HG03432 (cell line): Measurements from ENCODE around the gene SATB2.

ENCODE experiments used
- ATAC-seq: cut with Tn5 transposase; IDR thresholded peaks from one replicate; pipeline ENCODE4 v1.9.1; 2021; ENCODE audit warnings: mild to moderate bottlenecking, moderate library complexity; ENCODE audit not compliant: unreplicated experiment

SATB2 gene

DNA sequence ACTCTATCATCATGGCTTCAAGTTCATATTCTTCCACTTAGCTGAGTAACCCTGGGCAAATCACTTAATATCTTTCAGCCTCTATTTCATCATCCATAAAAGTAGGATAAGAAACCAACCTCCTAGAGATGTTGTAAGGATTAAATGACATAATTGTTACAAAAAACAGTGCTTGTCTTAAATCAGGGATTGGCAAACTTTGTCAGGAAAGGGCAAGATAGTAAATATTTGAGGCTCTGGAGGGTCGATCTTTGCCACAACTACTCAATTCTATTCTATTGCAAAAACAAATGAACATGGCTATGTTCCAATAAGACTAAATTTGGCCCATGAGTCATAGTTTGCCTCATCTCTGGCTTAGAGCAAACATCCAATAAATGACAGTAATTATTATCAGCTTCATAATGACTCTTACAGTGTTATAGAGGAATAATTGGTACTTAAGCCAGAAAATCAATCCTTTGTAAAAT, 184.7 kb downstream of the SATB2 start:
- no peak for ATAC-seq

DNA sequence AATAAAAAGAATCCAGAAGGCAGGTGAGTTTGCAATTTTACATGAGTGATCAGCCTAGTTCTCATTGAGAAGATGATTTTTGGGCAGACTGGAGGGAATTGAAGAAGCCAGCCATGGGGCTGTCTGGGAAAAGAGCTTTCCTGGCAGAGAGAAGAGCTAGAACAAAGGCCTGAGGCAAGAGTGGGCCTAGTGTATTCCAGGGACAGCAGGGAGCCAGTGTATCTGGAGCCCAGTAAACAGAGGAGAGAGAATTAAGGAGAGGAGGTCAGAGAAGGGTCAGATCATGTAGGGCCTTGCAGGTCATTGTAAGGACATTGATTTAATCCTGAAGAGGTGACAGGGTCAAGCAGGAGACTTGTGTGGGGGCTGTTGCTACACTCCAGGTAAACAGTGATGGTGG, 195.8 kb downstream of the SATB2 start:
- no peak for ATAC-seq

DNA sequence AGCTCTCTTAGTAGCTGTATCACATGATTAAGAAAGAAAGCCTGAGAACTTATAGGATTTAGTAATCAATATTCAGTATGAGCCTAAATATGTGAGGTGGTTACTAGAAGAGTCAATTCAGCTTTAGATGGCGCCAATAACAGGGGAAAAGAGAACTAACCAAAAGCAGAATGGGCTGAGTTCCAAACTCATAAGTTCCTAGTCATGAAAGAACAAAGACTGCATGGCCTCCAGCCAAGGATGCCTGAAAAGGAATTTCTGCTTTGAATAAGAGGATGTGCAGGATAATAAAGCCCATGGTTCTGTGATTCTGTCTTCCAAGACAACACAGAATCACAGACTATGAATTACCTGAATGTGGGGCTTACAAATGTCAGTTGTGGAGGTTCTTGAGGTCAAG, 196.5 kb downstream of the SATB2 start:
- no peak for ATAC-seq

DNA sequence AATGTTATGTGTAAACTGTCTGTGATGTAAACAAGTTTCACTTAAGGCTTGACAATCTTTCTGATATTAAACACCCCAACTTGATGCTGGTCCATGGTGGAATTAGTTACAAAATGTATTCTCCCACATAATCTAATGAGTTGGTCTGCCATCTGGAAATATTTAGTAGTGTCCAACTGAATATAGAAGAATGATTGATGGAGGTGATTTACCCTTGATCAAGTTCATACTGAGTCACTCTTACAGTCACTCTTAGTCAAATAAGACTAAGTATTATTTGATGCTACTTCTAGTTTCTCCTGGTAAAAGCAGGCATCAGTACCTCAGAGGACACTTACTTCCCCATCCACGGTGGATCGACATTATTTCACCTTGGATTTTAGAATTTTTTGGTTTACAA, 198.1 kb downstream of the SATB2 start:
- no peak for ATAC-seq

DNA sequence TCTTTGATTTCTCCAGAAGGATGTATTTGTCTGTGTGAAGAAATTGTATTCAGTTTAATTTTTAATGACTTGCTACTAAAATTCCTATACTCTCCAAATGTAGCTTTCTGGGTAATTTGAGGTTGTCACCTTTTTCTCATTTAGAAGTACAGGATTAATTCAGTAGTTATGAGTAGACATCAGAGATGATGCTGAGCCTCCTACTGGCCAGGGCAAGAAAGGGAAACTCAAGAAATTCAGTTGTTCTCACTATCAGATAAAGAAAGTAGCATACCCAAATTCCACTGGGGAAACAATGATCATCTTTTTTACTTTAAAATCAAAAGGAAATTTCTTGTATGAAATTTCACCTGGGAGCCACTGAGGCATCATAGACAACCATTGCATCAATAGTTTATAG, 199.4 kb downstream of the SATB2 start:
- ATAC-seq = no peak

DNA sequence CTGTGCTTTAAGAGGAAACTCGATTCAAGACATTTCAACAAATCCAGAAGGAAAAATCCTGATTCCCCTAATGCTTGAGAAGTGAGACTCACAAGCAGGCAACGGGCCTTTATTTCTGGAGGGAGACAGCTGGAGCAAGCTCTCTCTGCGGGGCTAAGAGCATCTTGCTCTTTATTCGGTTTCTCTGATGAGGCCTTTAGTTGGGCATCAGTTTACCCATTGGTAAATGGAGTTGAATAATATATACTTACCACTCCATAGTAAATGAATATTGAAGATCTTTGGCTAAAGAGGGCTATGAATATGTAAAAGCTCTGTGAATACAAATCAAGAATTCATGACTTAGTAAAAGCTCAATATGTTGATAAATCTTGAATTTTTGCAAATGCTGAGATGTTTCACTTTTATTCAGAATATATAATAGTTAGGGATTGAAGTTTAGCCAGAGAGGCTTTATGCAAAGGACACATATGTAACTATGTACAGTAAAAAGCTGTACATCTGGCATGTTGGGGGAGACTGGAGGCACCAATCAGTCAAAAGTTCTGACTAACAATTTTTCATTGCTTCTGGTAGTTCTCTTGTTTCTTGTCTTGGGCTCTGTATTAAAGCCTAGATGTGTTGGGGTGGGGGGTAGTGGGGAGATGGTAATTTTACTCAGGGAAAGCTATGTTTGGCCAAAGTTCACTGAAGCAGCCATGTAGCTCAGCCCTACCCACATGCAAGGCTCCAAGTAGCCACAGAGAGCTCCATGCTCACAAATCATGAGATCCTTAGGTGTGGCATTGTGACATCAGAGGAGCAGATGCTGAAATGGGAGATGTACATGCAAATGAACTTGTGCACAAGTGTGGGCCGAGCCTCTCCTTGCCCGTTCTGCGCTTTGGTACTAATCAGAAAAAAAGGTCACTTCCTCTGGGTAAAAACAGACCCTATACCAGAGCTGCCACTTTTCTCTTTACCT, 200.2 kb downstream of the SATB2 start:
- no peak for ATAC-seq

DNA sequence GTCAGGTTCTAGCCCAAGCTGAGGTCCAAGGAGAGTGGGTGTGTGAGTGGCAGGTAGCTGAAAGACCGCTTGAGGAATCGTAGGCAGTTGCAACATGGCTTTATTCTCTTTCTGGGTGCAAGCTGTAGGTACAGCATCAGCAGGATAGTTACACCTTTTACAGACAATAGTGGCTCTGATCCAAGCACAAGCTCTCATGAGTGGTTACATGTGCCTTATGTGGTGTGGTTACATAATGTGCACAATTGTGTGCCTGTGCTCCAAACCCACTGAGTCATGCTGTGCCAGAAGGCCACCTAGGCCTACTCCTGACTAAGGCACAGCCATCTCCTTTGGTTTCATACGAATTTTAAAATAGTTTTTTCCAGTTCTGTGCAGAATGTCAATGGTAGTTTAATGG, 227.6 kb downstream of the SATB2 start:
- no peak for ATAC-seq

GRCh38 chr2:199228887-199229819, 228.6 kb downstream of the SATB2 start:
- peak; percentile 98 for ATAC-seq

DNA sequence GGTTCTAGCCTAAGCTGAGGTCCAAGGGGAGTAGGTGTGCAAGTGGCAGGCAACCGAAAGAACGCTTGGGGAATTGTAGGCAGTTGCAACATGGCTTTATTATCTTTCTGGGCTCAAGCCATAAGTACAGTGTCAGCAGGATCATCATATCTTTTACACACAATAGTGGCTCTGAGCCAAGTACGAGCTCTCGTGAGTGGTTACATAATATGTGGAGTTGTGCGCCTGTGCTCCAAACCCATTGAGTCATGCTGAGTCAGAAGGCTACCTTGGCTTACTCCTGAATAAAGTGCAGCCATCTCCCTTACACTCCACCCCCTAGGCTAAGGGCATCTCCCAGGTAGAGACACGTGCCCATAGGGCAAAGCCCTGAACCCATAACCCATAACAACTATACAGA, 233.9 kb downstream of the SATB2 start:
- ATAC-seq = no peak

- ATAC-seq = no peak
These were observed 236.8 kb downstream of the SATB2 start for GRCh38 chr2:199220920-199221319.

GRCh38 chr2:199219551-199219950, 238.2 kb downstream of the SATB2 start:
- ATAC-seq = no peak
